ENCODE measurements around the gene OR10H2. TPM values are rescaled to one million over a fixed set of nuclear protein-coding genes. Genes with fewer than 3 reads are reported as not detected.
"Not testable (repeated sequence)": the region's sequence is repeated elsewhere in the genome, so short reads cannot be mapped to it uniquely, and the experiment has no call there.

Gene OR10H2
- total RNA-seq, 1 donor from 2014 or later = not detected

DNA sequence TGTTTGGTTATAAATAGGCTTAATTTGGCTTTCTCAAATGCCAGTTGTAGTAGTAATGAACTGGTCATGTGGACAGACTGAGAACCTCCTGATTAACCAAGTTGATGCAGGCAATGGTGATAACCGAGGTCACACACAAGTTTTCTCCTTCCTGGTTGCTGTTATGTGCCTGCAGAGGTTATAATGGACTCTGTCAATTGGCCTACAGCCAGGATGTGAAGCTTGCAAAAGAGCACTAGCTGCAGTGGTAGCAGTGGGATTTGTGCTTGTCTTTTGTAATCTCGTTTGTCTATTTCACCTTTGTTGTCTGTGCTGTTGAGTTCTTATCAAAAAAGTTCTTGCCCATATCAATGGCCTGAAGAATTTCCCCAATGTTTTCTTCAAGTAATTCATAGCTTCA is 30.6 kb downstream of the OR10H2 start:
- intact Hi-C loops (cut with DNase I) = no loop called here
- DNase-seq (ENCODE audit: low spot score) = no peak

DNA sequence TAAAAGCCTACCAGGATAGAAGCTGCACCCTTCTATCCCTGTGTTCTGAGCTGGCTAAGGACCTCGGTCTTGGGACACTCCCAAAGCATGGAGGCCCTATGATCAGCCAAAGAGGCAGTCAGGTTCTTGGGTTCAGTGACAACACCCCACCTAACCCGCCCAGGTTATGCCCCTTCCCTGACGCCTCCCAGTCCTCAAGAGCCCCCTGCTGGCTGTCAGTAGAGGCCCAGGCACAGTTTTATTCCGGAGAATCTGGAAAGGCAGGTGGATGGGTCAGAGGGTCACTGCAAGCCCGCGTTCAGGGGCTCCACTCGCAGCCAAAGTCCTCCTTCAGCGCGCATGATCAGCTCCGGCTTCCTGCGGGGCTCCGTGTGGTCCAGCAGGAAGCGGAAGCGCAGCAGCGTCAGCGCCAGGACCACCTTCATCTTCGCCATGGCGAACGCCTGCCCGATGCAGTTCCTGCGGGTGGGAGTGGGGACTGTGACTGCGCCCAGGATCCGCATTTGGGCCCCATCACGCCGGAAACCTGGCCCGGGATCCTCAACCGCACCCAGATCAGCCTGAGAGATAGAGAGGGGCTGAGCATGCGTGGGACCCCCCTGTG is 32.2 kb downstream of the OR10H2 start:
- intact Hi-C loops (cut with DNase I) = no loop called here
- no peak for DNase-seq (ENCODE audit: low spot score)

DNA sequence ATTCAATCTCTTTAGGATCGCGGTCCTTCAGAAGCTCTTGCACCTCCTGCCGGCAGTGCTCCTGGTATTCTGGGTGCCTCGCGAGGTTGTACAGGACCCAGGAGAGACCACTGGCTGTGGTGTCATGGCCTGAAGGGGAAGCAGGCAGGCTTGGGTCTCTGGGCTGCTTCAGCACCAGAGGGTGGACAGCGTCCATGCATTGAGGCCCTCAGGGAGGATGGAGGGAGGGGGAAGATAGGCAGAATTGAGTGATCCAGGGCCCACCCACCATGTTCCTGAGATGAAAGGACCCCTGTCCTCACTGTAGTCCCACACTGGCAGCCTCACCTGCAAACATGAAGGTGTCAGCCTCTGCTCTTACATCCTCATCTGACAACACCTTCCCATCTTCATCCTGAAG is 41.8 kb downstream of the OR10H2 start:
- intact Hi-C loops (cut with DNase I) = no loop called here
- DNase-seq (ENCODE audit: low spot score) = no peak

DNA sequence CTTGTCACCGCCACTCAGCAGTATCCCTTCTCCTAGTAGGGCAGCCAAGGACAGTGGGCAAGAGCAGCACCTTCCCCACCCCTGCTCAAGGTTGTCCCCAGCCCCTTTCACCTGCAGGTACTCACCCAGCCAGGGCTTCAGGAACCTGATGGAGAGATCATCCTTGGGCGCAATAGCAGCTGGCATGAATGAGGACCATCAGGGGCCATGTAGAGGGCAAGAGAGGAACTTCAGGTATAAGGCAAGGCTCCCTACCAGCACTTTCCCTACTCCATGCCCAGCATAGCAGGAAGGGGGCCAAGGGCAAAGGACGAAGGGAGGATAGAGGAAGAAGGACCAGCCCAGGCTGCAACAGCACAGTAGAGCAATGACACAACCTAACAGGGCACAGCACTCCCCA is 46.3 kb downstream of the OR10H2 start:
- DNase-seq (ENCODE audit: low spot score); intact Hi-C loops (cut with DNase I): not testable (repeated sequence)

DNA sequence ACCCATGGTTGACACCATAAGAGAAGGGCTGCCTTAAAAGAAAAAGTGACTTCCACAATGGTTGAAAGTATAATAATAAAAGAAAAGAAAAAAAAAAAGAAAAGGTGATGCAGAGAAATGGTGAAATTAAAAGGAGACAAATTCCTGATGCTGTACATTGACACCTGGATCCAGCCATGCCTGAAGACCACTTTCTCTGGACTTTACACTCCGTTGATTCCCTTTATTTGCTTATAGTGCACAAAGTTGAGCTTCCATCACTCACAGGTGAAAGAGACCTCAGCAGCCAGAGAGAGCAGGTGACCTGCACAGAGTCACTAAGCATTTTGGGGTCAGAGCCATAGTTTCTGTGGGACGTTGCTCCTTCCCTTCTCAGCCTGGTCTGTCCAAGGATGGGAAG is 47.4 kb downstream of the OR10H2 start:
- no peak for DNase-seq (ENCODE audit: low spot score)
- intact Hi-C loops (cut with DNase I) = no loop called here

DNA sequence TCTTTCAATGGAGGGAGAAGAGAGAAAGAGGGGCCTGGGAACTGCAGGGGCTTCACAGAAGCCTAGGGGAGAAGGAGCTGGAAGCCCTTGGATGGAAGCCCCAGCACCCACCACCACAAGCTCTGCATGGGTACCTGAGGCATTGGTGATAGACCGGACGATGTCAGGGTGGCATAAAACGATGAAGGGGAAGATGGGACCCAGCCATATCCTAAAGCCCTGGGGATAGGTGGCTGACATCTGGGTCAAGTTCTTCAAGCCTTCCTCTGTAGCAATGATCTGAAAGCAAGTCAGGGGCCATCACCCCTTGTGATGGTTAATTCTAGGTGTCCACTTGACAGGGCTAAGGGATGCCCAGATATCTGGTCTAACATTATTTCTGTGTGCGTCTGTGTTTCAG is 48.4 kb downstream of the OR10H2 start:
- no peak for DNase-seq (ENCODE audit: low spot score)
- intact Hi-C loops (cut with DNase I) = no loop called here

DNA sequence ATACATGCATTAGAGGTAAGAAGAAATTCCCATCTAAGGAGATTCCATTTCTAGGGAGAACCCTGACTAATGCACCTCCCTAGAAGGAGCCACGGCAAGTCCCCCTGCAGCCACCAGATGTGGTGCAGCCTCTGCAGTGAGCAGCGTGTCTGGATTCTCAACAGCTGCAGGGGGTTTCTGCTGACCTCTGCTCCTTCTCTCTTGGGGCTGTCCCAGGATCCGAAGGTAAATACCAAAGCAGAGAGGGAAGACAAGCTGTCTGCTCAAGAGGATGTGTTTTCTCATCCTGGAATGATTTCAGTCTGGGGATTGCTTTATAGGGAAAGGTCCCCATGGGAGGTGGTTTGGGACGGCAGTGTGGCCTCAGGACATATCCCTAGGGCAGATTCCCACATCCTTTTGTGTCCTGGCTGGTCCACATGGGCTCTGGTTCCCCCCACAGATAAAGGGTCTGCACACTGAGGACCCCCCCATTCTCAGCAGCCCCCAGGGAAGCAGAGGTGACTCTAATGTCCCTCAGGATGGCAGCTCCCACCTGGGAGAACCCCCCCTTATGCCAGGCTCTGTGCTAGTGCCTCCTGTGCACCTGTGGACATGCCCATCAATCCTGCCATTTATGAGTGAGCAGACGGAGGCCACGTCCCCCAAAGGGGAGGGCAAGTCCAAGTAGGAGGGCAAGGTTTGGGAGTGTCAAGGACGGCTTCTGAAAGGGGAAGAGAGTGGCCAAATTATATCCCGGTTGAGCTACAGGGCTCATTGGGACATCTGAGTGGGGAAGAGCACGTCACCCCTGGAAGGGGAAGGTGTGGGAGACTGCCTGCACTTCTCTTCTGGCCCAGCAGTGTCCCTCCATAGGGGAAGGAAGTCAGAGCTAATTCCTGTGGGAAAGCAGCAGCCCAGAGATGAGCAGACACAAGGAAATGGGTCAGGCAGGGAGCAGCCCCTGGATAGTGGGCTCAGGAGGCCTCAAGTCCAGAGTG is 49.5 kb downstream of the OR10H2 start:
- intact Hi-C loops (cut with DNase I) = no loop called here
- DNase-seq (ENCODE audit: low spot score) = no peak

Other genes starting within 250 kb of the OR10H2 start
- gene PGLYRP2, start 248.5 kb upstream of the OR10H2 start, total RNA-seq = not detected
- not detected for gene CYP4F22, start 219.5 kb upstream of the OR10H2 start, total RNA-seq
- not detected for gene CYP4F8, start 112.8 kb upstream of the OR10H2 start, total RNA-seq
- gene CYP4F3, start 87.1 kb upstream of the OR10H2 start, total RNA-seq = 1.00 TPM
- gene CYP4F12, start 54.9 kb upstream of the OR10H2 start, total RNA-seq = 1.9 TPM
- gene OR10H3, start 10.0 kb downstream of the OR10H2 start, total RNA-seq = not detected
- gene OR10H5, start 59.6 kb downstream of the OR10H2 start, total RNA-seq = not detected
- gene OR10H1, start 87.6 kb downstream of the OR10H2 start, total RNA-seq = not detected
- not detected for gene CYP4F2, start 170.1 kb downstream of the OR10H2 start, total RNA-seq
- gene CYP4F11, start 206.5 kb downstream of the OR10H2 start, total RNA-seq = 0.81 TPM
- gene OR10H4, start 221.0 kb downstream of the OR10H2 start, total RNA-seq = not detected